Activated T-cell treated with anti-CD3 and anti-CD28 coated beads, Interleukin-2, amount 50 U/mL, for 4 hours (primary cell): Measurements from ENCODE around the gene GPR15. TPM values are rescaled to one million over a fixed set of nuclear protein-coding genes. Genes with fewer than 3 reads are reported as not detected.
"Not testable (repeated sequence)": the region's sequence is repeated elsewhere in the genome, so short reads cannot be mapped to it uniquely, and the experiment has no call there.

ENCODE experiments used
- ATAC-seq, 2 donors: fragments of 200-7000 bp; cut with Tn5 transposase; one replicate each; pipeline ENCODE4 v1.10.0; 2021
- DNase-seq: peaks from one replicate; pipeline ENCODE4 v3.0.0-alpha.2; 2020
- H3K27me3 Mint-ChIP-seq: one replicate; pipeline ENCODE4 v1.8.0; 2021; ENCODE audit warnings: low read depth, mixed read lengths
- H3K36me3 Mint-ChIP-seq: one replicate; pipeline ENCODE4 v1.8.0; 2022; ENCODE audit warnings: mixed read lengths; ENCODE audit not compliant: insufficient read depth
- H3K4me1 Mint-ChIP-seq: one replicate; pipeline ENCODE4 v1.8.0; 2021; ENCODE audit warnings: low read depth, mixed read lengths
- H3K4me3 Mint-ChIP-seq: one replicate; pipeline ENCODE4 v1.8.0; 2021; ENCODE audit warnings: mild to moderate bottlenecking, moderate library complexity, mixed read lengths
- H3K9me3 Mint-ChIP-seq: one replicate; pipeline ENCODE4 v1.8.0; 2021; ENCODE audit warnings: mixed read lengths
- total RNA-seq, 3 donors: library from RNA; stranded (reverse); gene quantifications; one replicate each; pipeline ENCODE4 v1.2.1, GENCODE V29; 2021

Gene GPR15
- total RNA-seq, 3 donors from 2014 or later = 1.4 to 2.0 (median 1.5) TPM

DNA sequence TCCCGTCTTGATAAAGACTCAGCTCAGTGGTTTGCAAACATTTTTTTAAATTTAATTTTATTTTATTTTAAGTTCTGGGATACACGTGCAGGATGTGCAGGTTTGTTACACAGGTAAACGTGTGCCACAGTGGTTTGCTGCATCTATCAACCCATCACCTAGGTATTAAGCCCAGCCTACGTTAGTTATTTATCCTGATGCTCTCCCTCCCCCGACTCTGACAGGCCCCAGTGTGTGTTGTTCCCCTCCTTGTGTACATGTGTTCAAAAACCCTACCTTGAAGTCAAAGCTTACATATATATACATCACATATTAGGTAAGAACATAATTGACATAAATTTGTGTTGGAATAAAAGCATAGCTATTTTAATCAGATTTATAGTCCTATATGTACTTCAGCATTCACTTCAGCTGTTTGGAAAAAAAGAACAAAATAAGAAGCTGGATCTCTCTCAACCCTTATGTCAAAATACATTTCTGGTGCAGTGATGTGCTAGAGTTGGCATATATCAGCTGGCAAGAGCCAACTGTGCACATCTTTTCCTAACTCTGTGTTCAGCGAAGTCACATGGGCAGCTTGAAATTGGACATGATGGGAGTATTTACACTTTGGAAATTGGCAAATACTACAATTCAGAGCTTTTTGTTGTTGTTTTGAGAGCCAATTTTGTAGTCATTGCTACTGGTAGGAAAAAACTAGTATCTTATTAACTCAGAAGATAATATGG is 26.5 kb downstream of the GPR15 start:
- peaks cover 71% of the 10 kb centered on the region for H3K4me1 Mint-ChIP-seq
- H3K4me3 Mint-ChIP-seq = peak overlapping the region; percentile 54
- peaks cover 6% of the 10 kb centered on the region for H3K9me3 Mint-ChIP-seq
- ATAC-seq (no peak), DNase-seq (no peak)
- no peaks in the 10 kb centered on the region for H3K36me3 Mint-ChIP-seq
- no peaks in the 10 kb centered on the region for H3K27me3 Mint-ChIP-seq

DNA sequence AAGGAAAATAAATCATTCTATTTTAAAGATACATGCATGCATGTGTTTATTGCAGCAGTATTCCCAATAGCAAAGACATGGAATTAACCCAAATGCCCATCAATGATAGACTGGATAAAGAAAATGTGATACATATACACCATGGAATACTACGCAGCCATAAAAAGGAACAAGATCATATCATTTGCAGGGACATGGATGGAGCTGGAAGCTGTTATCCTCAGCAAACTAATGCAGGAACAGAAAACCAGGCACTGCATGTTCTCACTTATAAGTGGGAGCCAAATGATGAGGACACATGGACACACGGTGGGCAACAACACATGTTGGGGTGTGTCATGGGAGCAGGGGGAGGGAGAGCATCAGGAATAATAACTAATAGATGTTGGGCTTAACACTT is 28.0 kb downstream of the GPR15 start:
- not testable (repeated sequence) for ATAC-seq, H3K4me3 Mint-ChIP-seq, H3K9me3 Mint-ChIP-seq, H3K36me3 Mint-ChIP-seq, H3K27me3 Mint-ChIP-seq, DNase-seq
- H3K4me1 Mint-ChIP-seq = peaks cover 74% of the 10 kb centered on the region

DNA sequence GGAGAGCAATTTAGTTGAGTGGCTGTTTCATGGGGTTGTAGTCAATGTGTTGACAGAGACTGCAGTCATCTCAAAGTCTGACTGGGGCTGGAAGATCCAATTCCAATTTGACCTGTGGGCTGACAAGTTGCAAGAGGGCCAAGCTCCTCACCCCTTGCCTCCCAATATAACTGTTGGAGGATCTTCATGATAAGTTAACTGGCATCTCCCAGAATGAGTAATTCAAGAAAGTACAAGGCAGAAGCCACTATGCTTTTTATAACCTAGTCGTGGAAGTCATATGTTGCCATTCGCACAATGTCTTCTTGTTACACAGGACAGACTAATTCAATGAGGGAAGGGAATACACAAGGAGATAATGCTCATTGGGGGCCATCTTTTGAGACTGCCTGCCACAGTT is 29.1 kb downstream of the GPR15 start:
- H3K4me3 Mint-ChIP-seq = no peak overlapping the region
- no peaks in the 10 kb centered on the region for H3K27me3 Mint-ChIP-seq
- H3K9me3 Mint-ChIP-seq = no peaks in the 10 kb centered on the region
- no peak for DNase-seq
- no peak for ATAC-seq
- no peaks in the 10 kb centered on the region for H3K36me3 Mint-ChIP-seq
- peaks cover 73% of the 10 kb centered on the region for H3K4me1 Mint-ChIP-seq

DNA sequence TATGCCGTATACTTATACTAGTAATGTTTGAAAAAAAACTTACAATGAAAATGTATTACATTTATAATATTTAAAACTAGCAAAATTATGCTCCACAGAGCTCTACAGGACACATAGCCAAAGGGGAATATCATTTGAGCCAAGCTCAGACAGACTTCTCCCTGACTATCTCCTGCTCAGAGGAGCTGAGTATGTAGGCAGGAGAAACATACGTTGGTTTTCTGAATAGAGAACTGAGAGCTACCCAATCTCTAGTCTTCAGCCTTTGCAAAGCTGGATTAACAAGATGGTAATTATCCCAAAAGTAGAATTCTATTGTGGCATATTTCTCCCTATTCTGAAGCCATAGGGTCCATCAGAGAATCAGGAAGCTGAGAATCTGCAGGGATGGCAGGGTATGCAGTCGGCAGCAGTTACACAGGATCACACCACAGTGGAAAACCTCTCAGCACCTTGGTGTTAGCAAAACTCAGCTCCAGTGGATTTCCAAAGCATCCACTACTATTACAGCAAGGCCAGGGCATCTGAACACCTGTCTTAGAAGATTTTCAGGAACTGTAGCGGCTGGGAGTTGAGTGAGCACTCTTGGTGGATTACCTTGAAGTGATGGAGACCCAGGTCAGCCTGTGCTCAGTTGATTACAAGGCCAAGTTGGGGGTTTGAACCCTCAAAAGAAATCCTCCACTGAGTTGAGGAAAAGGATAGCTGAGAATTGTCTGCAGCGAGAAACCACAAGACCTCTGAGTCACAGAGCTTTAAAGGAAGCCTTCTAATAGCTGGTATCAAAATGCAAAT is 30.1 kb downstream of the GPR15 start:
- H3K4me1 Mint-ChIP-seq = peaks cover 73% of the 10 kb centered on the region
- DNase-seq (no peak), ATAC-seq (no peak)
- no peaks in the 10 kb centered on the region for H3K27me3 Mint-ChIP-seq
- H3K4me3 Mint-ChIP-seq = no peak overlapping the region
- H3K9me3 Mint-ChIP-seq = no peaks in the 10 kb centered on the region
- H3K36me3 Mint-ChIP-seq = no peaks in the 10 kb centered on the region

DNA sequence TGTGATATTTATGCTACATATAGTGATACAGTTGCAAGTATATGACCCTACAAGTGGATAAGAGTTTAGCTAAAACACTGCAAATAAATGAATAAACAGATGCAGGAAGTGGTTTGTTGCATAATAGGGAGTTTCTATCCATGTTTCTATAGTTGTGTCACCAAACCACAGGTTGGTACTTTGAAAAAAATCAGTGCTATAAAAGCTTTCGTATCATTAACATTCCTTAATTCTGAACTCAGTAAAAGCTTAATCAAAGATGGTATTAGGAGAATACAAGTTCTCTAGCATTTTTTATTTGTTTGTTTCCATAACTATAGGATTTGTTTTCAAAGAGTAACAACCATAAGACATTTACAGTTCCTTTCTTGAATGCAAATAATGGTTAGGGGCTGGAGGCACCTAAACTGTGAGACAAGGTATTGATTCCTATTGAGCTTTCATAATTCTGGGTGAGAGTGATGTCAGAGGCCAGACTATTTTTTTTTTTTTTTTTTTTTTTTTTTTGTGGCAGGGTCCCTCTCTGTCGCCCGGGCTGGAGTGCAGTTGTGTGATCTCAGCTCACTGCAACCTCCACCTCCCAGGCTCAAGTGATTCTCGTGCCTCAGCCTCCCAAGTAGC is 32.0 kb downstream of the GPR15 start:
- ATAC-seq (peak; percentile 39 to 44), DNase-seq (no peak)
- H3K4me1 Mint-ChIP-seq = peaks cover 70% of the 10 kb centered on the region
- no peaks in the 10 kb centered on the region for H3K27me3 Mint-ChIP-seq
- H3K4me3 Mint-ChIP-seq = peak overlapping the region; percentile 24
- H3K36me3 Mint-ChIP-seq = no peaks in the 10 kb centered on the region
- H3K9me3 Mint-ChIP-seq = peaks cover 3% of the 10 kb centered on the region

GRCh38 chr3:98564282-98565005 is 32.7 kb downstream of the GPR15 start:
- DNase-seq (peak; percentile 7), ATAC-seq (peak; percentile 23 to 28)
- H3K9me3 Mint-ChIP-seq = peaks cover 3% of the 10 kb centered on the region
- peaks cover 71% of the 10 kb centered on the region for H3K4me1 Mint-ChIP-seq
- no peaks in the 10 kb centered on the region for H3K27me3 Mint-ChIP-seq
- no peaks in the 10 kb centered on the region for H3K36me3 Mint-ChIP-seq
- peak overlapping the region; percentile 53 for H3K4me3 Mint-ChIP-seq

- Mint-ChIP-seq H3K9me3 (peaks cover 3% of the 10 kb centered on the region), H3K4me3 (peak overlapping the region; percentile 11), H3K36me3 (no peaks in the 10 kb centered on the region), H3K4me1 (peaks cover 71% of the 10 kb centered on the region), H3K27me3 (no peaks in the 10 kb centered on the region)
- peak; percentile 51 to 55 for ATAC-seq
- no peak for DNase-seq
These were observed 33.5 kb downstream of the GPR15 start for GRCh38 chr3:98565237-98565643.

GRCh38 chr3:98565843-98566242 is 34.1 kb downstream of the GPR15 start:
- Mint-ChIP-seq H3K4me3 (no peak overlapping the region), H3K4me1 (peaks cover 68% of the 10 kb centered on the region), H3K27me3 (no peaks in the 10 kb centered on the region), H3K36me3 (no peaks in the 10 kb centered on the region), H3K9me3 (peaks cover 3% of the 10 kb centered on the region)
- no peak for ATAC-seq
- DNase-seq = no peak

DNA sequence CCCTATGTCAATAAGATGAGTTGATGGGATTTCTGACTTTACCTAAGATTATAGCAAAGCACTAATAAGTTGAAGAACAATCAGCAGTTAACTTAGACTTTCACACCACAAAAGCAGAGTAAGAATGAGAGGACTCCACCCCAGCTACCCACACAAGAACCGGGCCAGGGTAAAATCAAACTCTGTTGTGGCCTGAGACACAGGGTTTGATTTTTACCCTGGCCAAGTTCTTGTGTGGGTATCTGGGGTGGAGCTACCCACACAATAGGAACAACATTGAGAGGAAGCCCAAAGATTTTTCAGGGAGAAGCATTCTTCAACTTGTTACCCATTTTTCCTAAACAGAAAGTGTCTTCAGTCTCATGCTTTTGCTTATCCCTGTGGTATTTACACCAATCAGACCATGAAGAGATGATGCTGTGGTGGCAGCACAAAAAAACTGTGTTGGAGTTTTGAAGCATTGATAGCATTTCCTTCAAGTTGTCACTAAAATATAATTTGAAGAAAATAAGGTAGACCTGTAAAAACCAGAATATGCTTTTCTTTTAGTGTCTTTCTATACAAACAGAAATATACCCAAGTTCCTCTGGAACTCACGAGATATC is 36.0 kb downstream of the GPR15 start:
- H3K4me3 Mint-ChIP-seq = no peak overlapping the region
- peak in 1 of 2 donors; percentile 35 for ATAC-seq
- peaks cover 3% of the 10 kb centered on the region for H3K9me3 Mint-ChIP-seq
- no peaks in the 10 kb centered on the region for H3K27me3 Mint-ChIP-seq
- no peaks in the 10 kb centered on the region for H3K36me3 Mint-ChIP-seq
- no peak for DNase-seq
- H3K4me1 Mint-ChIP-seq = peaks cover 66% of the 10 kb centered on the region

DNA sequence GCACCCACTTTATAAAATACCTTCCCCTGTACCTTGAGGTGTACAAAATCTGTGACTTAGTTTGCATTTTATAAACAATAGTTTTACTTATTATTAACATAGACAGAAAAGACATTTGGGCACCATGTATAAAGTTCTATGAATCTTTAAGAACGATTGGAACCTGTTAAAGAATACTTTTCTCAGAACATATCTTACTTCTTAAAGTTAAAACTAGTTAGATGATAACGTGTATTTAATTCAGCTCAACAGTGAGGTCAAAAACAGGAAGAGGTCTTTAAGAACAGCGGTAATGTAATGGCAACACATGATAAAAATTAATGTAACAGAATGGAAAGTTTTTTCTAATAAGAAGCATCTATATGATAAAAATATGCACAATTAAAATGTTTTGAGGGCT is 36.6 kb downstream of the GPR15 start:
- H3K36me3 Mint-ChIP-seq = no peaks in the 10 kb centered on the region
- no peak overlapping the region for H3K4me3 Mint-ChIP-seq
- peaks cover 3% of the 10 kb centered on the region for H3K9me3 Mint-ChIP-seq
- ATAC-seq (no peak), DNase-seq (no peak)
- H3K27me3 Mint-ChIP-seq = no peaks in the 10 kb centered on the region
- peaks cover 66% of the 10 kb centered on the region for H3K4me1 Mint-ChIP-seq

- Mint-ChIP-seq H3K4me1 (peaks cover 46% of the 10 kb centered on the region), H3K9me3 (peaks cover 2% of the 10 kb centered on the region), H3K36me3 (peaks cover 17% of the 10 kb centered on the region), H3K4me3 (peak overlapping the region; percentile 22), H3K27me3 (no peaks in the 10 kb centered on the region)
- DNase-seq (no peak), ATAC-seq (peak in 1 of 2 donors; percentile 28)
These were observed 41.5 kb downstream of the GPR15 start for GRCh38 chr3:98573181-98573728.

DNA sequence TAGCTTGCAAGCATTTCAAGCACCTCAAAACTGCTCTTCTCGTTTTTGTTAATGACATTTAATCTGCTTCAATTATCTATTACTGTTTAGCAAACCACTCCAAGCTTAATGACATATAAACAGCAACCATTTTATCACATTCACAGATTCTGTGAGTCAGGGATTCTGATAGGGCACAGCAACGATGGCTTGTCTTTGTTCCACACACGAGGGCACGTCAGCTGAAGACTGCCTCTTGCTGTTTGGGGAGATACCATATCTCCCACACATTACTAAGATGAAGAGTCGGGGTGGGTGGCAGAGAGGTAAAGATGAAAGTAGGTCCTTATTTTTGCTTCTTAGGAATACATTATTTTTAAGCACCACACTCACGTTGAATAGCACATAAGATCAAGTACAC is 42.4 kb downstream of the GPR15 start:
- Mint-ChIP-seq H3K4me3 (peak overlapping the region; percentile 5), H3K27me3 (no peaks in the 10 kb centered on the region), H3K36me3 (peaks cover 20% of the 10 kb centered on the region), H3K9me3 (no peaks in the 10 kb centered on the region), H3K4me1 (peaks cover 40% of the 10 kb centered on the region)
- no peak for DNase-seq
- ATAC-seq = peak; percentile 86 to 93

GRCh38 chr3:98577178-98577895 is 45.6 kb downstream of the GPR15 start:
- Mint-ChIP-seq H3K9me3 (no peaks in the 10 kb centered on the region), H3K4me1 (peaks cover 34% of the 10 kb centered on the region), H3K4me3 (no peak overlapping the region), H3K27me3 (no peaks in the 10 kb centered on the region), H3K36me3 (peaks cover 36% of the 10 kb centered on the region)
- ATAC-seq (no peak), DNase-seq (no peak)
